ENCODE data around the gene FLII. TPM values are rescaled to one million over a fixed set of nuclear protein-coding genes. Genes with fewer than 3 reads are reported as not detected.

Gene FLII
- total RNA-seq, 2 experiments from 2014 or later, result 155 to 219 TPM

GRCh38 chr17:18267927-18268711 lies 9.6 kb upstream of the FLII start:
- ChIA-PET CTCF (ENCODE audit: unreplicated experiment) (interaction anchor here (1.1 kb wide), 1 partner anchor 8 kb away, joined by 3 read pairs; the partner anchor contains the start of gene MIEF2), POLR2A (interaction anchor here (0.6 to 1.4 kb wide), 2 partner anchors 9 to 1827 kb away, joined by 3 read pairs; partner anchors contain the start of gene FLII)
- TF ChIP-seq CTCF (conservative IDR thresholded peaks at IDR 0.05; ENCODE audit: low read length), result no peak
- no peak for TF ChIP-seq EZH2phosphoT487 (IDR thresholded peaks at IDR 0.05; ENCODE audit: borderline replicate concordance, low read depth, low read length)
- Histone ChIP-seq H2AFZ (ENCODE audit: low read length) (no peak overlapping the region), H3K4me1 (ENCODE audit: insufficient read depth, low read length, poor library complexity, severe bottlenecking) (no peaks in the 10 kb centered on the region), H3K79me2 (ENCODE audit: insufficient read depth, low read depth, low read length) (no peaks in the 10 kb centered on the region), H3K4me3 (ENCODE audit: low read depth, low read length, poor library complexity, severe bottlenecking) (no peak overlapping the region), H3K36me3 (ENCODE audit: insufficient read depth, low read length) (peaks cover 21% of the 10 kb centered on the region; the same call in 1 of the 2 replicates), H3K9me2 (ENCODE audit: insufficient read depth, low read length) (no peaks in the 10 kb centered on the region), H3K9me3 (ENCODE audit: low read length) (no peaks in the 10 kb centered on the region), H3K27ac (ENCODE audit: low read depth, low read length, poor library complexity, severe bottlenecking) (no peak overlapping the region), H3K4me2 (ENCODE audit: low read length) (no peak overlapping the region), H4K20me1 (ENCODE audit: insufficient read depth, low read length) (no peaks in the 10 kb centered on the region)
- BruUV-seq (replicated peaks), result no TSS peak
- no peak for DNase-seq (ENCODE audit: low spot score)
- intact Hi-C loops (cut with micrococcal nuclease; ENCODE audit: unreplicated experiment), result no loop called here

- ChIA-PET POLR2A (interaction anchor here (0.6 kb wide), 1 partner anchor 1826 kb away, joined by 3 read pairs; no protein-coding TSS in a partner anchor), CTCF (ENCODE audit: unreplicated experiment) (no interaction called here)
- Histone ChIP-seq H3K4me2 (ENCODE audit: low read length) (no peak overlapping the region), H4K20me1 (ENCODE audit: insufficient read depth, low read length) (no peaks in the 10 kb centered on the region), H3K27ac (ENCODE audit: low read depth, low read length, poor library complexity, severe bottlenecking) (no peak overlapping the region), H3K4me3 (ENCODE audit: low read depth, low read length, poor library complexity, severe bottlenecking) (no peak overlapping the region), H3K9me3 (ENCODE audit: low read length) (no peaks in the 10 kb centered on the region), H3K9me2 (ENCODE audit: insufficient read depth, low read length) (no peaks in the 10 kb centered on the region), H3K4me1 (ENCODE audit: insufficient read depth, low read length, poor library complexity, severe bottlenecking) (no peaks in the 10 kb centered on the region), H3K36me3 (ENCODE audit: insufficient read depth, low read length) (peaks cover 14% of the 10 kb centered on the region; the same call in 1 of the 2 replicates), H3K79me2 (ENCODE audit: insufficient read depth, low read depth, low read length) (no peaks in the 10 kb centered on the region), H2AFZ (ENCODE audit: low read length) (no peak overlapping the region)
- TF ChIP-seq CTCF (conservative IDR thresholded peaks at IDR 0.05; ENCODE audit: low read length) (no peak), EZH2phosphoT487 (IDR thresholded peaks at IDR 0.05; ENCODE audit: borderline replicate concordance, low read depth, low read length) (no peak)
- no TSS peak for BruUV-seq (replicated peaks)
- DNase-seq (ENCODE audit: low spot score), result no peak
- intact Hi-C loops (cut with micrococcal nuclease; ENCODE audit: unreplicated experiment), result no loop called here
Measured at GRCh38 chr17:18267366-18267765, 8.8 kb upstream of the FLII start.
